Activated naive CD4-positive, alpha-beta T cell treated with anti-CD3 and anti-CD28 coated beads, Interleukin-2, amount 50 U/mL, for 24 hours (primary cell): ENCODE measurements around the gene CTBP2.

Experiments
- H3K27ac Mint-ChIP-seq: one replicate; pipeline ENCODE4 v1.8.0; 2021; ENCODE audit warnings: mild to moderate bottlenecking, mixed read lengths
- H3K27me3 Mint-ChIP-seq: one replicate; pipeline ENCODE4 v1.8.0; 2021; ENCODE audit warnings: mixed read lengths
- H3K36me3 Mint-ChIP-seq: one replicate; pipeline ENCODE4 v1.8.0; 2021; ENCODE audit warnings: mixed read lengths
- H3K4me1 Mint-ChIP-seq: one replicate; pipeline ENCODE4 v1.8.0; 2021; ENCODE audit warnings: mixed read lengths
- H3K4me3 Mint-ChIP-seq: one replicate; pipeline ENCODE4 v1.8.0; 2021; ENCODE audit warnings: mild to moderate bottlenecking, mixed read lengths
- H3K9me3 Mint-ChIP-seq: one replicate; pipeline ENCODE4 v1.8.0; 2021; ENCODE audit warnings: mixed read lengths

CTBP2 gene

DNA sequence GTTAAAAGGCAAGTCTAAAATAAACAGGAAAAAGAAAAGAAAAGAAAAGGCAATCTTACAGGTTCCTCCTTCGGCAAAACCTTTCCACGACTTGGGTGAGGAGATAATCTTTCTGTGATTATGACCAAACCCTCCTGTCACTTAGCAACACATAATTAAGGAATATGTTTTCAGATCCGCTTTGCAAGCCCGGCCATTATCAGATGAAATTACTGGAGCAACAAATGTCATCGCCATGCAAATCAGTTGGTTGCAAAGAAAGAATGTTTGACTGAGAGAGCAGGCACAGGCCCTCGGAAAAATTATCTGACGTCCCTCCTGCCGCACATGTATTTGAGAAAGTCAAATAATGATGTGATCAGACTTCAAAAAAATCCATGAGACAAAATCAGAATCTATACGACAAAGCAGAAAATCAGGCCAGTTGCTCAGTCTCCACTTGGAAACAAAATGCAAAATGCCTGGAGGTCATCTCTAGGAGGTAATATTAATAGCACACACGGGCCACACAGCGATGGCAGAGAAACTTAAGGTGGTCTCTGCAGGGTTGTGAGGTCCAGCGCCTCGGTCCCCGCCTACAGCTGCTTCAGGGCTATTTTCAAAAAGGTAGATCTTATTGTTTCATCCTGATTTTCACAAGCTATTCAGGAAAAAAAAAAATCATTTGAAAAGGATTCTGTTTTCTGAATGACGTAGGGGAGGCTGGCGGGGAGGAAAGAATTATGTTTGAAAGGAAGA is 135.7 kb downstream of the CTBP2 start:
- Mint-ChIP-seq H3K27ac (no peak overlapping the region), H3K9me3 (no peaks in the 10 kb centered on the region), H3K27me3 (no peaks in the 10 kb centered on the region), H3K4me1 (no peaks in the 10 kb centered on the region), H3K36me3 (no peaks in the 10 kb centered on the region), H3K4me3 (no peak overlapping the region)

DNA sequence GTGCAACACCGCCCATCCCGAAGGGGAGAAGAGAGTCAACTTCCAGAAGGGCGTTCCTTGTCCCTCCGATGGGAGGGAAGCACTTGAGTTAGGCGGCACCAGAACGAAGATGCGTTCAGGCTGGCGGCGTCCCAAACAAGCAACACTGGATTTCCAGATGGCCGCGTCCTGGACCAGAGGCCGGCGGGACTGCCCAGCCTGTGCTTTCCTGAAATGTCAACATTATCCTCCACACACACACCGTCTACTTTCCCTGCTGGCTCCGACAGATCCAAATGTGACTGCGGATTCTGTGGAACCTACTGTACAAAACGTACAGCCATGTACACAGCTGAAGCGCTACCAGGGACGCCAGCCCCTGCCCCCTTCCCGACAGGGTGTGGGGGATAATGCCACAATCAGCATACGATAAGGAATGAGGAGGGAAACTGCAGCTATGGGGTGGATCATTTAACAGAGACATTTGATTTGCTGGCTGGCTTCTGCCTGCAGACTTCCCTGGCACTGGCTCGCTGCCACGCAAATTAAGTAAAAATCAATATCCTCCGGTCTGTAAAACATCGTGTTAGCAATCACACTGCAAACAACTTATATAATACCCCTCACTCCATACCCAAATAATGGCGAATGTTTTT is 136.4 kb downstream of the CTBP2 start:
- Mint-ChIP-seq H3K9me3 (no peaks in the 10 kb centered on the region), H3K27ac (no peak overlapping the region), H3K36me3 (no peaks in the 10 kb centered on the region), H3K4me3 (no peak overlapping the region), H3K4me1 (no peaks in the 10 kb centered on the region), H3K27me3 (no peaks in the 10 kb centered on the region)

DNA sequence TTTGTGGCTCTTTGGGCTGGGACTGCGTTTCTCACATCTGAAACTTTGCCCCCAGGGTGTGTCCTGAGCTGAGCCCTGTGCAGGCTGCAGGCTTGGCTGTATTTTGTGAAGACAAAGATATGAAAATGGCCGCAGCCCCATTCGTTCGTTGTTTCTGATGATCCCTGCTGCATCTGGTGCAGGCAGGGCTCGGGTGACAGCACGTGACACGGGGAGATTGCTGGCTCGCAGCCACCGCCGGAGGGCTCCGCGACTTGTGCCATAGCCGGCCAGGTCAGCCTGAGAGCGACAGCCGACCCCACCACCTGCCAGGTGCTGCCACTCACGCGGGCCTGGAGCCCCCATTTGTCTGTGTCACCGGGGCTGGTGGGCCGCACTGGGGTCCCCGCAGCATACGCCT is 137.1 kb downstream of the CTBP2 start:
- no peaks in the 10 kb centered on the region for H3K9me3 Mint-ChIP-seq
- no peaks in the 10 kb centered on the region for H3K36me3 Mint-ChIP-seq
- H3K4me3 Mint-ChIP-seq, result no peak overlapping the region
- no peak overlapping the region for H3K27ac Mint-ChIP-seq
- no peaks in the 10 kb centered on the region for H3K4me1 Mint-ChIP-seq
- no peaks in the 10 kb centered on the region for H3K27me3 Mint-ChIP-seq

DNA sequence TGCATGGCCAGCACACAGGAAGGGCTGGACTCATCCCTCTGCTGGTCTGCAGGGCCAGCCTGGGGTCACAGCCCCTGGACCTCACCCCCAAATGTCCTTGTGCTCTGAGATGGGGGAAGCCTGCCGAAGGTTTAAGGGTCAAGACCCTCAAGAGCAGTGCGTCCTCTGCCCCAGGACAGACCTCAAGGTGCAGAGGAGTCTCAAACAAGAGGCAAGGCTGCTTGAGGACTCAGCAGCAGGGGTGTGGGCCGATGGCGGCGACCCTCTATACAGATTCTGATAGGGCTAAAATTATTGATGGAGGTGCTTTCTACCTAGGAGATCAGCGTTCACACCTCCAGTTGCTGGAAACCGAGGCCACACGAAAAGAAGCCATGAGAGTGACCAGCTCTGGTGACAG is 137.7 kb downstream of the CTBP2 start:
- no peaks in the 10 kb centered on the region for H3K36me3 Mint-ChIP-seq
- no peaks in the 10 kb centered on the region for H3K9me3 Mint-ChIP-seq
- H3K4me1 Mint-ChIP-seq, result no peaks in the 10 kb centered on the region
- no peak overlapping the region for H3K4me3 Mint-ChIP-seq
- no peaks in the 10 kb centered on the region for H3K27me3 Mint-ChIP-seq
- H3K27ac Mint-ChIP-seq, result no peak overlapping the region

DNA sequence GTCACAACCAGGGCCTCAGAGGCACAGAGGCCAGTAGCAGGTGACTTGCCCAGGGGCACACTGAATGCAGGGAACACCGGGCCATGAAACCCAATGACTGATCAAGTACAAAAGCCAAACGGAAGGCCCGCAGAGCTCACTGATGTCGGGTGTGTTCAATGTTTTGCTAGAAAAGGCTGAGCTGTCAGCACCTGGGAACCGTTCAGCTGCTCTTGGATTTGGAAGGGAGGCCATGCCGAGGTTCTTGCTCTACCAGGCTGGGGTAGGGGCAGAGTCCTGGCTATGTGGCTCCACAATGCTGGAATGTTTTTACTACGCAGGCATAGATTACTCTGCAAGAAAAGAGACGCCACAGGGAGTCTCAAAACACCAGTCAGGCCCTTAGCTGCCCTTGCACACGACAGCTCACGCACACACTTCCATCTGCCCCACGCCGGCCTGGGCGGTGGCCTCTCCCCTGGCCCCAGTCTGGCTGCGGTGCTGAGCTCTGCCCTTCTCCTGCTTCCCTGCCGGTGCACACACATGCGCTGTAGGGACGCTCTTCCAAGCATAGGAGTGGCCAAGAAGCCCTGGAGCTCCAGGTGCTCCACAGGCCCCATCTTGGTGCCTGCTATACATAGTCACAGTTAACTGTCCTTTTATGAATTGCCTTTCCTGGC is 138.5 kb downstream of the CTBP2 start:
- H3K36me3 Mint-ChIP-seq, result no peaks in the 10 kb centered on the region
- H3K27me3 Mint-ChIP-seq, result no peaks in the 10 kb centered on the region
- H3K9me3 Mint-ChIP-seq, result no peaks in the 10 kb centered on the region
- no peak overlapping the region for H3K4me3 Mint-ChIP-seq
- H3K4me1 Mint-ChIP-seq, result no peaks in the 10 kb centered on the region
- no peak overlapping the region for H3K27ac Mint-ChIP-seq

DNA sequence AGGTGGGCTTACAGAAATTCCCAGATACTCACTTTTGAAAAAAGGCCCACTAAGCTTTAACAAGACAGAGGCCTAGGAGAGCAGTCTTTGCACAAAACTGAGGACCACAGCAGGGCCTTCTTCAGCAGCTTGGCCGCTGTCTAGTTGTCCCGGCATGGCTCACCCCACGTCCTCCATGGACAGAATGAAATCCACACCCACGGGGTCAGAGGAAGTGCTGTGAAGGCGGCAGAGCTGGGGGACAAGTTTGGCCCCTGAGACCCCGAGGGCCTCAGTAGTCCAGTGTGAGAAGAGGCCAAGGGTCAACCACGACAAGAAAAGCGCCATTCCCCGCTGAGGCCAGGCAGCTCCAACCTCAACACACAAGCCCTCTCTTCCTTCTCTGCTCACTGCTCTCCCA is 139.5 kb downstream of the CTBP2 start:
- H3K4me3 Mint-ChIP-seq, result no peak overlapping the region
- no peaks in the 10 kb centered on the region for H3K4me1 Mint-ChIP-seq
- H3K36me3 Mint-ChIP-seq, result no peaks in the 10 kb centered on the region
- no peak overlapping the region for H3K27ac Mint-ChIP-seq
- H3K9me3 Mint-ChIP-seq, result no peaks in the 10 kb centered on the region
- no peaks in the 10 kb centered on the region for H3K27me3 Mint-ChIP-seq

DNA sequence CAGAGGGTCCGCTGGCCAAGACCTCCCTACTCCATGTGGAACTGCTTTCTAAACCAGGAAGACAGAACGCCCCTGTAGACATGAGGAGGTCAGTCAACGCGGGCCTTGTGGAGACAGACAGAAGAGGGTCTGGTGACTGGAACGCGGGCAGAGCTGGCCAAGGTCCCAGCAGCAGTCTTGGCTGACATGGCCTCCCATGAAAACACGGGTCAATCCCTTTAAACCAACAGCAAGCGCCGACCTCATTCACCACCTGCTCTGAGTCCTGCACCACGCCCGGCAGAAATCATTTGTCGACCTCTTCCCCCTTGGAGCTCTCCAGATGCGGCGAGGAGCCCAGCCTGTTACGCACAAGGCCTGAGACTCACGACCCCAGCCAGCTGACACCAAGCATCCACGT is 140.0 kb downstream of the CTBP2 start:
- no peak overlapping the region for H3K27ac Mint-ChIP-seq
- H3K36me3 Mint-ChIP-seq, result no peaks in the 10 kb centered on the region
- no peaks in the 10 kb centered on the region for H3K27me3 Mint-ChIP-seq
- H3K9me3 Mint-ChIP-seq, result no peaks in the 10 kb centered on the region
- no peaks in the 10 kb centered on the region for H3K4me1 Mint-ChIP-seq
- no peak overlapping the region for H3K4me3 Mint-ChIP-seq

DNA sequence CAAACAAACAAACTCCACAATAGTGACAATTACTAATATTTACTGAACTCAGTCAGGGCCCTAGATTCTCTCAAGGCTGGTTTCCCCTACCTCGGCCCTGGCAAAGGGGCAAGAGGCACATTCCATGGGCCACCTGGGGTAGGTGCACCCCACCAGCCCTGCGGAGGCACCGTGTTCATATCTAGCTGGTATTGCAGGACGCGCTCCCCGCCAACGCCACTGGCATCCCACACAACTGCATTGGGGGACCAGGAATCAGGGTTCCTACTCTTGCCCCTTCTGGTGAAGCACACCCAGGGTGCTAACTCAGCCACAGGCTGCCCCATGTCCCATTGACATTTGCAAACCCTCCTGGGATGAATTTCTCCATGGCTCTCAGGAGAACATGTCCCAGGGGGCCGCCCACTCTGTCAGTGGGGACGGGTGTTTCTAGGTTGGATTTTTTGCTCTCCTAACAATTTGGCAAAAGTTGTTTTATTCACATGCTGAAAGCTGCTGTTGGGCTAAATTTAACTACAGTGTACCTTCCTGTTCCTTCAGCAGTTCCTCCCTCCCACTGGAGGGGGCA is 141.7 kb downstream of the CTBP2 start:
- H3K9me3 Mint-ChIP-seq, result no peaks in the 10 kb centered on the region
- H3K4me1 Mint-ChIP-seq, result no peaks in the 10 kb centered on the region
- no peaks in the 10 kb centered on the region for H3K36me3 Mint-ChIP-seq
- no peak overlapping the region for H3K27ac Mint-ChIP-seq
- no peaks in the 10 kb centered on the region for H3K27me3 Mint-ChIP-seq
- no peak overlapping the region for H3K4me3 Mint-ChIP-seq

DNA sequence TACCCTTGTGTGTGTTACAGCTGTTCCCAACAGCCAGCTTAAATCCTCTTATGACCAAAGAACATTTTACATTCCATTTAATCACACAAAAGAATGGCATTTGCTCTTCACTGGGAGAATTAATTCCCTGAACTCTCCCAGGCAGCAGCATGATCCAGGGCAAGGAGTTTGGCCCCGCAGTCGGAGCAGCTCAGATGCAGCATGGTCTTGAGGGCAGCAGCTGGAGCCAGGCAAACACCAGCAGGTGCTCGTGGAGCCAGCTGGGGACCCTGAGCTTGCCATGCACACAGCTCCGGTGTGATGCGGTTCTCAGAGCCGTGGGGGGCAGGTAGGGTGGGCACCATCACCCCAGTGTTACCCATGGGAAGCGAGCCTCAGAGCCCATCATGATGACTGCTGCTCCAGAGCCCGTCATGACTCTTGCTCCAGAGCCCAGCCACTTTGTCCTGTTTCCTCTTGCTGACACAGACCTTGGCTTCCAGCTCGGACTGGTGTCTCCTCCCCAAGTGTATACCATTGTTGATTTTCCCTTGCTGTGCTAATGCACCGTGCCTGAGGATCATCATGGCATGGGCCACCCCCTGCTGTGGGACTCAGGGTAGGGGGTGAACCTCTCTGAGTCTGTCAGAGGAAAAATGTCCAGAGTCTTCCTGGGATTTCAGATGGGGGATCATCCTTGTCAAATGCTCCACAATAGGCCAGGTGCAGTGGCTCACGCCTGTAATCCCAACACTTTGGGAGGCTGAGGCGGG is 142.6 kb downstream of the CTBP2 start:
- Mint-ChIP-seq H3K36me3 (no peaks in the 10 kb centered on the region), H3K4me1 (no peaks in the 10 kb centered on the region), H3K9me3 (no peaks in the 10 kb centered on the region), H3K4me3 (no peak overlapping the region), H3K27me3 (no peaks in the 10 kb centered on the region), H3K27ac (no peak overlapping the region)

DNA sequence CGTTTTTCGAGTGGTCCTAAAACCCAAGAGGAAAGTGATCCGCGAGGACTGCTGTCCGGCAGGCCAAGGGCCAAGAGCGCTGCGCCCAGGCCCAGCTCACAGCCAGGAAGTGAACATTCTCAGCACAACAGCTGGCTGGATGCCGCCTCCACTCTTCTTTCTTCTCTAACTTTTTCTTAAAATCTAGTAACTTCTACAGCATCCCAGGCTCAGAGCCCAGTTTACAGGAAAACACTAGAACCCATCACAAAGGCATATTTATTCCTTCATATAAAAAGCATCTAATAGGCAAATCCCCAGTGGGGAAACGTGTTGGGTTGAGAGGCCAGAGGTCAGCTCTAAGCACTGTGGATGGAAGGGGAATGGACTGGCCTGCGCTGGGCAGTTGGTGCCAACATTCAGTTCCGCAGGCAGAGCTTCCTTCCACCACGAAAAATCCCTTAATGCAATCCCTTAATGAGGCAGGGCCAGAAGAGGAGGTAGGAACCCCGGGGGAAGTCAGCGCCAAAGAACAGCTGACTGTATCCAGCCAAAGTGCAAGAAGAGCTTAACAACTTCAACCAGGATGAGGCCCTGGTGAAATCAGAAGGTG is 143.7 kb downstream of the CTBP2 start:
- no peaks in the 10 kb centered on the region for H3K4me1 Mint-ChIP-seq
- no peak overlapping the region for H3K4me3 Mint-ChIP-seq
- H3K27ac Mint-ChIP-seq, result no peak overlapping the region
- no peaks in the 10 kb centered on the region for H3K36me3 Mint-ChIP-seq
- H3K27me3 Mint-ChIP-seq, result no peaks in the 10 kb centered on the region
- H3K9me3 Mint-ChIP-seq, result no peaks in the 10 kb centered on the region

DNA sequence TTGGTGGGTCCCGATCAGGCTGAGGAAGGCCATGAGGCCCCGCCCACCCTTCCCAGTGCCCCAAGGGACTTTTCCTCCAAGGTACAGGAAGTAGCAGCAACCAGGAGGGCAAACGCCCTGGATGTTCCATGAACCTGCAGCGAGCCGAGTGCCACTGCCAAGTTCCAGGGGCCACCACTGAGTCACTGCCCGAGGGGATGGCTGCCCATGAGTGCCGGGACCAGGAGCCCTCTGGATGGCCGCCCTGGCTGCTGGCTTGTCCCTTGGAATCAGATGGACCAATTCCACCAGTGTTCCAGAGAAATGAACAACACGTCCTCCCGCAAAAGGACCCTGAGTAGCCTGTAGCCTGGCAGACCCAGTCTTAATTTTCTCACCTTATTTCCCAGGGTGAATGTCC is 144.2 kb downstream of the CTBP2 start:
- Mint-ChIP-seq H3K4me1 (no peaks in the 10 kb centered on the region), H3K27me3 (no peaks in the 10 kb centered on the region), H3K27ac (no peak overlapping the region), H3K36me3 (no peaks in the 10 kb centered on the region), H3K4me3 (no peak overlapping the region), H3K9me3 (no peaks in the 10 kb centered on the region)

DNA sequence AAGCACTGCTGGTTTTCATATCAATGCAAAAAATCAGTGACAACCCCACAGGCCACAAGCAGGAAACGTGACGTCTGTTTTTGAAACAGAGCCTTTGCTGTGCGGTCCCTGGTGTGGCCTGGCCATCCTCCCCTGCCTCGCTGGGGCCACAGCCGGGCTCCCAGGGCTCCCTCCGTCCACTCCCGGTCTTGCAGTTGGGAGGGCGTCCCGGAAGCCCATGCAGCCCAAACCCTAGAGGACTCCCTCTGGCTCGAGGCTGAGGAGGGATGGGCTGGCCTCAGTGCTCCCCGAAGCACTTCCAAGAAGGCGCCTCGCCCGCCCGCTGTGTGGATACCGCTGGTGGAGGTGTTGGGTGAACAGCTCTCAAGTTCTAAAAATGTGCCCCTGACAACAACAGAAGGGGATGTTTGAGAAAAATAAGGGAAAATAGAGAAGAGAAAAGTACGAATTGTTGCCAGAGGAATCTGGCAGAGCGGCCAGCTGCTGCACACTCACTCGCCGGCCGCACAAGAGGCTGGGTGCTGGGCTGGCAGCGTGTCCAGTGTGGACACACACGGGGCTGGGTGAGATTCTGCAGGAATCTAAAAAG is 144.9 kb downstream of the CTBP2 start:
- no peaks in the 10 kb centered on the region for H3K27me3 Mint-ChIP-seq
- no peaks in the 10 kb centered on the region for H3K36me3 Mint-ChIP-seq
- no peaks in the 10 kb centered on the region for H3K9me3 Mint-ChIP-seq
- H3K27ac Mint-ChIP-seq, result no peak overlapping the region
- no peak overlapping the region for H3K4me3 Mint-ChIP-seq
- no peaks in the 10 kb centered on the region for H3K4me1 Mint-ChIP-seq

DNA sequence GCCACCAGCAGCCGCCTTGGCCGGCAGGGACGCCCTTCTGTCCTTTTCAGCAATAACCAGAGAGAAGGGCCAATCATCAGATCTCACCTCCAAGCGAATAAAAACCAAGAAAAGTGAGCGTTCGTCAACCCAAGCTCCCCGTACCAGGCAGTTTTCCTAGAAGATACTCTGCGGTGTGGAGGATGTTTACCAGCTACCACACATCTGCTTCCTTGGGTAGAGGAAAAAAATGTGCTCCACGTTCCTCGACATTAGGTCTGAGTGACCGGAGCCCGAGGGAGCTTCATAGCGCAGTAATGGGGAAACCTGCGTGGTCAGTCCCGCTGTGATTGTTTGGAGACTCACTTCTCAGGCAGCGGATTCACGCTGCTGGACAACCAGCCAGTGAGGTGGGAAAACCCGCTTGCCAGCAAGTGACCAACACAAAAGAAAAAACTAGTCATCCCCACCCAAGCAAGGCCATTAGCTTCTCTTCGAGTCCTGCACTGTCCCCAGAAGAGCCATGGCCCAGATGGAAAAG is 145.5 kb downstream of the CTBP2 start:
- H3K4me3 Mint-ChIP-seq, result no peak overlapping the region
- no peaks in the 10 kb centered on the region for H3K9me3 Mint-ChIP-seq

DNA sequence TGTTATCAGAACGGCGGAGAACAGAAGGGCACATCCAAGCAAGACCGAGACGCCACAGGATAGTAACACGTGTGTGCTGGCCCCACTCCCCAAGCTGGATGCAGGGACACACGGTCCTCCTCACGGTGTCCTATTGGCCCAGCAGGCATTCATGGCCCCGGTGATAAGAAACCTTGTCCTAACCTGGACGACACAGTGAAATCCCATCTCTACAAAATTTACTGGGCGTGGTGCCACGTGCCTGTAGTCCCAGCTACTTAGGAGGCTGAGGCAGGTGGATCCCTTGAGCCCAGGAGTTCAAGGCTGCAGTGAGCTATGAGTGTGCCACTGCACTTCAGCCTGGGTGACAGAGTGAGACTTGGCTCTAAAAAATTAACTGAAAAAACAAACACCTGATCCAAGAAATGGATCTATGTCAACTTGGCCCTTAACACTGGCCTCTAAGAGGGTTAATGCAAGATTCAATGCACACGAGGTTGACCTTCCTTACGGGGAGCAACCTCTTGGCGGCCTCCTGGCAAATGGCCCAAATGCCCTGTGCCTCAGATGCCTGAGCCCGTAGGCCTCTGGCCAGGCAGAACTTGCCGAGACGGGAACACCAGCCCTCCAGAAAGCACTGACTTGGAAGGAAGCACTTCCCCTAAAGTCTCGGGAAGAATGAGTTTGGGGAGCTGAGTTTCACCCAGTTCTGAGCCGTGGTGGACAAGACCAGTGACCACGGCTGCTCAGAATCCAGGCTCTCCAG is 146.1 kb downstream of the CTBP2 start:
- H3K36me3 Mint-ChIP-seq, result no peaks in the 10 kb centered on the region
- H3K27me3 Mint-ChIP-seq, result no peaks in the 10 kb centered on the region
- H3K4me3 Mint-ChIP-seq, result no peak overlapping the region
- no peaks in the 10 kb centered on the region for H3K9me3 Mint-ChIP-seq
- H3K4me1 Mint-ChIP-seq, result no peaks in the 10 kb centered on the region
- no peak overlapping the region for H3K27ac Mint-ChIP-seq

More for the DNA sequence above, 145.5 kb downstream of the CTBP2 start:
- no peaks in the 10 kb centered on the region for H3K4me1 Mint-ChIP-seq
- no peak overlapping the region for H3K27ac Mint-ChIP-seq
- no peaks in the 10 kb centered on the region for H3K36me3 Mint-ChIP-seq
- no peaks in the 10 kb centered on the region for H3K27me3 Mint-ChIP-seq
